CD4-positive, alpha-beta T cell treated with Interleukin-15 for 4 hours (primary cell): ENCODE results near the gene FOXC2.

Experiments
- DNase-seq: peaks from one replicate; pipeline ENCODE4 v3.0.0-alpha.2; 2020; ENCODE audit warnings: low spot score

FOXC2 gene

GRCh38 chr16:86618431-86619238 lies 52.0 kb downstream of the FOXC2 start:
- no peak for DNase-seq
